GM19351 (cell line): ENCODE data around the gene SLC6A19.

Experiments
- ATAC-seq: cut with Tn5 transposase; IDR thresholded peaks from one replicate; pipeline ENCODE4 v1.9.1; 2021; ENCODE audit warnings: mild to moderate bottlenecking, moderate library complexity; ENCODE audit not compliant: unreplicated experiment

Gene SLC6A19

DNA sequence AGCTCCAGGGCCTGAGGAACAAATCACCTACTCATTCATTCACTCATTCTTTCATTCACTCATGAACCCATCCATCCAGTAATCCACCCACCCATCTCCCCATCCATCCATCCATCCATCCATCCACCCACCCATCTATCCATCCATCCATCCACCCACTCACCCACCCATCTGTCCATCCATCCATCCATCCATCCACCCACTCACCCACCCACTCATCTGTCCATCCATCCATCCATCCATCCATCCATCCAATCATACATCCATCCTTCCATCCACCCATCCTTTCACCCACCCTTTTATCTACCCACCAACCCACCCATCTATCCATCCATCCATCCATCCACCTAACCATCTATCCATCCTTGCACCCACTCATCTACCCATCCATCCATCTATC lies 35.5 kb upstream of the SLC6A19 start:
- no peak for ATAC-seq

DNA sequence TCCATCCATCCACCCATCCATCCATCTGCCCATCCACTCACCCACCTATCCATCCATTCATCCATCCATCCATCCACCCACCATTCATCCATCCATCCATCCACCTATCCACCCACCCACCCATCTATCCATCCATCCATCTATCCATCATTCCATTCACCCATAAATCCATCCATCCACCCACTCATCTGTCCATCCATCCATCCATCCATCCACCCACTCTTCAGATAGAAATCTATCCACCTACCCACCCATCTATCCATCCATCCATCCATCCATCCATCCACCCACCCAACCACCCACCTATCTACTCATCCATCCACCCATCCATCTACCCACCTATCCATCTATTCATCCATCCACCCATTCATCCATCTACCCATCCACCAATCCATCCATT lies 35.0 kb upstream of the SLC6A19 start:
- no peak for ATAC-seq

DNA sequence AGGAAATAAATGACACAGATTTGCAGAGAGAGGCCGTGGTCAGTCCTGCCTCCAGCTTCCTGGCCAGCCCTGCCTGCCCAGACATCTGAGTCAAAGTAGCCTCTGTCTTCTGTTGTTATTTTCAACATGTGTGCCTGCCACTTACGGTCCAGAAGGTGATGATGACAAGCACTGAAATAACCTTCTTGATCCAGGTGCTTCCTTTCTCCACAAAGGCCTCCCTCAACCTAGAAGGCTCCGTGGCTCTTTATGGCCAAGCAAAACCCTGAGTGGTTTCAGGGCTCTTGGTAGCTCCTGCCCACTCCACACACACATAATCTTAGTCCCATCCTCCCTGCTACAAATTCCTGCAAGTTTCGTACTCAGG lies 34.1 kb upstream of the SLC6A19 start:
- no peak for ATAC-seq

DNA sequence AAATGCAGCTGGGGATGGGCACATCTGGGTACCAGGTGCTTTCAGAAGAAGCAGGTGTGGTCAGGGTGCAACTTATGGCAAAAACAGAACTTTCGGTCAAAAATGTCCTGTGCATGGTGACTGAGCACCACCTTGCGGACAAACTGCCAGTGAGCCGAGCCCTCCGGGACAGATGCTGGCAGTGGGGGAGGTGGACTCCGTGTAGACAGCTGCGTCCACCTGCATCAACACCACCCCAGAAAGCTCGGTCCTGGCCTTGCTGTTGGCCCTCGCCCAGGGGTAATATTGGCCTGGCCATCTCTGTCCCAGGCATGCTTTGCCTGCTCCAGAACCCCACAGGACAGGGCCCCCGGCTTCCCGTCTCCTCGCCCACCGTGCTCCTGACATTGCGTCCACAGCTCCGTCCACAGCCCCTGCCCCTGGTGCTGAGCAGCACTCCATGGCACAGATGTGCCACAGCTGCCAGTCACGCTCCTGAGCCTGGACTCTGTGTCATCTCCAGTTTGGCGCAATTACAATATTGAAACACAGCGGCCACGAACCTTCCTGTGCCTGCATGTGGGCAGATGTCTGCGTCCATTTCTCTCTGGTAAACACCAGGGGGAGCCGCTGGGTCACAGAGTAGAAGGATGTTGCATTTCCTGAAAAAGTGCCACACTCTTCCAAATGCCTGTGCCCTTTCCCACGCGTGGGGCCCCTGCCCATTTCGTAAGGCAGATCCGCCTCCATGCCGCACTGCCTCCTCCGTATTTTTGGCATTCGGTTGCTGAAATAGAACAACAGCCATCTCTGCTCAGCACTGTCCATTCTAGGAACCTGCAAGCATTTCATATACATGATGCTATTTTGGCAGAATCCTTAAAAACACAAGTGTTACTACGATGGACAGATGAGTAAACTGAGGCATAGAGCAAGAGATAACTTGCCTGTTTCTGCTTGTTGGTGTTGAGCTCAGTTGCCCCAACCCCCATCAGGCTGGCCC lies 33.4 kb upstream of the SLC6A19 start:
- ATAC-seq = peak; percentile 86

DNA sequence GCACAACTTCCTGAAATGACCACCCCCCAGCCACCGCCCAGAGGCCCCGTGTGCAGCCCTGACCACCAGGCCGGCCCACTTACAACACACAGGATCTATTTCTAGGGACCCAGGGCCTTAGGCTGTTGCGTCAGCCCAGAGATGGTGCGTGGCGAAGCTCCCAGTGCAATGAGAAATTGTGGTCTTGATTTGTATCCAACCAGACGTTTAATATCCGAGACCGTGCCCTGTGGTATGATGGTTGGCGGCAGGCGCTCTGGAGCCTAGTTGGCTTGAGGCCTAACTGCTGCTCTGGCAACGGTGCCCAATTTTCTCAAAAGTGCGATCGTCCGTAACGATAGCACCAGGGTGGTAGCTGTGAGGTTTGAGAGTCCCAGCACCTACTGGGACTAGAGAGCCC lies 32.6 kb upstream of the SLC6A19 start:
- ATAC-seq = no peak

DNA sequence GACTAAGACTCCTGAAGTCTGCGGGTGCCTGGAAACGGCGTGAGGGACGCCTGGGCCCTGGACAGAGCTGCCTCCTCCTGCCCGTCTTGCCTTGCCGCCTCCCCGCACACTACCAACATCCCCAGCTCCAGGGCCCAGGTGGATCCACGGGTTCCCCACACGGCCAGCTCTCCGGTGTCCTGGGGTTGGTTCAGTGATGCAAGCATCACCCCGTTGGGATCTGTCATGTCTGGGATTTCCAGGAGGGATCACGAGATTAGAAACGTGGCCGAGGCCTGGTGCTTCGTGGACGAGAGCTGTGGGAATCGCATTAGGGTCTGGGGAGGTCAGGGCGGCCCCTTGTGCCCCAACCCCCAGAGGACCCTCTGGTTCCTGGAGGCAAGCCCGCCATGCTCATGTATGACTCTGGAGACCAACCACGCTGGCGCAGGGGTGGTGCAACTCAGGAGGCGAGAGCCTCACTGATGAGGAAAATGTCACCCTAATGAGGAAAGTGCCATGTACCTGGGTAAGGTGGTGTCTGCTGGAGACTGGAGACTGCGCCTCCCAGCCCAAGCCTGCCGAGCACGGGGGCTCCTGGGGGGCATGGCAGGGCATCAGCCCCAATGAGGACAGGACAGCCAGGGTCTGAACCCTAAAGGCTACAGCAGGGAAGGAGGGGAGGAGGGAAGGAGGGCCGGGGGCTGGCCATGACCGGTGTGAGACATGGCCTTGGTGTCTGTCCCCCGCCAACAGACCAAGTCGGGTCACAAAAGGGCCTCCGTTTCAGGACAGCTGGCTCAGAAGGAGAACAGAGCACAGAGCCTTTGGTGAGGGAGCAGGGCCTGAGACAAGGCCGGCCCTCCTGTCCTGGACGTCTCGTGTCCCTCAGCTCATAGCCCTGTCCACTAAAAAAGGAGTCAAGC lies 31.9 kb upstream of the SLC6A19 start:
- ATAC-seq = no peak

DNA sequence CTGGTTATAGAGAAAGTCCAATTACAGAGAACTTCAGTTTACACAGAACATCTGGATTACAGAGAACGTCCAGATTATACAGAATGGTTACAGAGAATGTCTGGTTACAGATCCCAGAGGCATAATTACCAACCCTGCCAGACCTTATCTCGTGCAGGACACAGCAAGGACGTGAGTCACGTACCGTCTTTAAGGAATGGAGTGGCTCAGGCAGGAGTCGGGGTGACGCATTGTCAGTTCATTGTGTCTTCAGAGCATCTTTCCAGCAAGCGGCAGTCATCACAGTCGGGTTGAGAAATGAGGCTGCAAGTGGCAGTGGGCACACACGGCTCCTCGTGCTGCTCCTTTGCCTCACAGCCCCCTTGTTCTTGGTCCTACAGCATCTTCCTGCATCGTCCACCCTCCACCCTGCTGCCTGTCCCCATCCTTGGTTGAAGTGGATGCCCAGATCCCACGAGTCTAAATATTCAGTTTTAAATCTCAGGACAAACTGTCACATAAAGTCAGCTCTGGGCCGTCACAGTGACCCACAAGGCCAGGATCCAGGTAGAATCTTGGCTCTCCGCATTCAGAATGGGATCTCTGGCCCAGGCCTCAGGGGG lies 30.0 kb upstream of the SLC6A19 start:
- ATAC-seq = no peak

DNA sequence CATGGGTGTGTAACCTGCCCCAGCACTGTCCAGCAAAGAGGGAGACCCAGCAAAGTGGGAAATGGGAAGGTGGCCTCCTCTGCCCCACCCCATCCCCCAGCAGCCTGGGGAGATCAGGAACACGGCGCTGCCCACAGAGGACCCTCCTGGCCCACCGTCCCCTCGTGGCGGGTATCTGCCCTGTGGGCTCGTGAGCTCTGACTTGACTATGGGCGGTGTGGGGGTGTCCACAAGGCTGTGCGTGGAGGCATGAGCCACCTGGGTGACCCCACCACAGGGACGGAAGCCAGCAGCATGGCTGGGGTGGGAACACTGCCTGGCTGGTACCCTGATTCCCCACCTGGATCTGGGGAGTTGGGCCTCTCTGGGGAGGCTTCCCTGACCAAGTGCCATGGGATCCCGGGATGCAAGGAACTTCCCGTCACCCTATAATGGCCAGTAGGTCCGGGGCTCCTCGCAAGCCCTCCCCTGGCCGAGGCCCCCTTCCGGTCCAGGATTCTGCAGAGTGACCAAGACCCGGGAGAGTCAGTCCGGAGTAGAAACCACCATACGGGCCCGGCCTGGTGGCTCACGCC lies 29.3 kb upstream of the SLC6A19 start:
- ATAC-seq = no peak

DNA sequence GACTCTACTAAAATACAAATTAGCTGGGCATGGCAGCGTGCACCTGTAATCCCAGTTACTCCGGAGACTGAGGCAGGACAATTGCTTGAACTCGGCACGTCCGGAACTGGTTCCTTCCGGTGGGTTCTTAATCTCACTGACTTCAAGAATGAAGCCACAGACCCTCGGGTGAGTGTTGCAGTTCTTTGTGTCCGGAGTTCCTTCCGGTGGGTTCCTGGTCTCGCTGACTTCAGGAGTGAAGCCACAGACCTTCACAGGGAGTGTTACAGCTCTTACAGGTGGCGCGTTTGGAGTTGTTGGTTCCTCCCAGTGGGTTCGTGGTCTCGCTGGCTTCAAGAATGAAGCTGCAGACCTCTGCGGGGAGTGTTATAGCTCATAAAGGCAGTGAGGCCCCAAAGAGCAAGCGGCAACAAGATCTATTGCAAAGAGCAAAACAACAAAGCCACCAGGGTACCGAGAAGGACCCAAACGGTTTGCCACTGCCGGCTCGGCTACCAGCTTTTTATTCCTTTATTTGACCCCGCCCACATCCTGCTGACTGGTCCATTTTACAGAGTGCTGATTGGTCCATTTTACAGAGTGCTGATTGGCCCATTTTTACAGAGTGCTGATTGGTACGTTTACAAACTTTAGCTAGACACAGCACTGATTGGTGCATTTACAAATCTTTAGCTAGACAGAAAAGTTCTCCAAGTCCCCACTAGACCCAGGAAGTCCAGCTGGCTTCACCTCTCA lies 28.6 kb upstream of the SLC6A19 start:
- ATAC-seq = no peak

DNA sequence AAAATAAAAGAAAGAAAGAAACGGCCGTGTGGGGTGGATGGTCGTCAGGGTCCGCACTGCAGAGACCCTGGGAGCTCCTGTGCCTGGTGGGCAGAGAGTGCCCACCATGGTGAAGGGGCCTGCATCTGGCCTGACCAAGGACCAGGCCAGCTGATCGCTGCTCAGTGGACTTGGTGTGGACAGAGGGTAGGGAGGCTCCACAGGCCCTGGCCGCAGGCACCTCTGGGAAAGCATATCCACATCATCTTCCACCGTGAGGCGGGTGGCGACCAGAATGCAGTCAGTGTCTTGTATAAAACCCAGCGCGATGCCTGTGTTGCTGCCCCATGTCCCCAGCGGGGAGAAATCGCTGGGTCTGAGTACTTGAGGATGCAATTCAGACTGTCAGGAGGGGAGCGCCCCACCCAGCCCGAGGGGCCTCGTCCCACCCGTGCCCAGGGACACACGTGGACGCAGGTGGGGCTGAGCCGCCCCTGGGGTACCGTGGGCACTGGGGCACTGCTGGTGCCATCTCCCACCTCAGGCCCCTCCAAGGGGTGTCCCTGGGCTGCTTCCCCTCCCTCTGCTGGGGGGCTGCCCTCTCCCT lies 27.8 kb upstream of the SLC6A19 start:
- no peak for ATAC-seq

DNA sequence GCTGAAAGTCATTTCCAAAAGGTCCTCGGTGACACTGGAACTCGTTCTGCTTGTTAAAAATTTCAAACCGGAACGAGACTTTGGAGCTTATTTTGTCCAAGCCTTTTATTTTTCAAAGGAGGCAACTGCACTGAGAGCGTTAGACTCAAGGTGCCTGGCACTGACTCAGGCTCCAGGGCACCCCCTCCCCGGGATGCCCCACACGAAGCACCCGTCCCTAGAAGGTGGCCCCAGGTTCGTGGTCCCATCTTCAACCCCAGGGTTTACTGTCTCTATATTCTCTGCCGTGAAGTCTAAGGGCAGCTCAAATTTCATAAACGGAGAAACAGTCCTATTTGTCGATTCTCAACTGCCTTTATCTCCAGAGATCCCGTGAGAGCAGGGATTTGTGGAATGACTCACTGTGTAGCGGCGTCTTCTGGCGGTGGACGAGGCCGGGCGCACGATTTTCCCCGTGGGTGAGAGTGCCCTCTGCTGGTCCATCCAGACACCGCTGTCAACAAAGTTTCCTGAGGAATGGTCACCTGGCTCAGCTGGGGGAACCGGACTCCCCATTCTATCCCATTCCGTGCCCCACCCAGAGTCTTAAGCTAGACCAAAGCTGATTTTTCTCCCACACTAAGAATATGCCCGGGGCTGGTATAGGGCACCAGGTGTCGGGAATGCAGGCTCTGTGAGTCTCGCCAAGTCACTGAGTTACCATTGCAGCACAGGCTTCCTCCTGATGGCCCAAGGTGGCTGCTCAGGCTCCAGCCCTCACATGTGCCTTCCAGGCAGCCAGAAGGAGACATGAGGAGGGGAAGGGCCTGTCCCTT lies 27.1 kb upstream of the SLC6A19 start:
- no peak for ATAC-seq

DNA sequence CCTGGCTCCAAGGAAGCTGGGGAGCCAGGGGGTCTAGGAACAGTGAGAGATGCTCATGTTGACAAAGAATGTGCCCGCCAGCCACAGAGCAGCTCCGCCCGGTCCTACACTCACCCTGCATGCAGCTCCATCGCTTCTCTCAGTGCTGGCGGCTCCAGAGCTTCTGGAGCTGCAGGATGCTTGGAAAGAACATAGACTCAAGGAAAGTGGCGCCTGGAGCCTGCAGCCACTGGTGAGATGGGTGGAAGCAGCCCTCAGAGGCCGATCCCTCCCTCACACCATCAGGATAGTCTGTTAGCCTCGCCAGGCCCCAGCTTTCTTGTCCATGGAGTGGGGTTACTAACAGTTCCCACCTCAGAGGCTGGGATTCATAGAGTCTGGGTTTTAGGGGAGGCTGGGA lies 26.4 kb upstream of the SLC6A19 start:
- no peak for ATAC-seq

DNA sequence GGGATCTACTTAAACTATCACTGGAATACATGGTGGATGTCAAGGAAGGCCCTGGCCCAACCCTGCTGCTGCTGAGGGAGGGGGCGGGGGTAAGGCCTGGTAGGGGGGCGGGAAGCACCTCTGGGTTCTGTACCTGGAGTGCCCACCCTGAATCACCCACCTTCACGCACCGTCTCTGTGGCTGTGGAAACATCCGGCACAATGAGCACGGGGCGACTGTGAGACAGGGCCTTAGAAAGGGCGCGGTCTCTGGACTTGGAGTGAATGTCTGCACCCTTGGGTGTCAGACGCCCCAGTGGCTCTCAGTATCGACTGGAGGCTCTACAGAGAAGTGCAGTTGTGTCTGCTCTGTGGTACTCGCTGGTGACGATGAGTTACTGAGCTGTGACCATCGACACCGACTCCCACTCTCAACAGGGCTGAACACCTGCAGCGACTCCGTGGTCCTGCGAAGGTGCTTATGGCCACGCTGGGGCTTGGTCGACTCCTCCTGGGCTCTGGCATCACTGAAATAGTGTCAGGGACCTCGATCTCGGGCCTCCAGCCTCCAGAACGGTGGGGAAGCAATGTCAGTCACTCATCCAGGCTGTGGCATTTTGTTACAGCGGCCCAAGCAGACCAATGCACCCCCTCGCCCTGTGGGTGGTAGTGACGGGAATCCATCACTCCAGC lies 25.5 kb upstream of the SLC6A19 start:
- no peak for ATAC-seq

DNA sequence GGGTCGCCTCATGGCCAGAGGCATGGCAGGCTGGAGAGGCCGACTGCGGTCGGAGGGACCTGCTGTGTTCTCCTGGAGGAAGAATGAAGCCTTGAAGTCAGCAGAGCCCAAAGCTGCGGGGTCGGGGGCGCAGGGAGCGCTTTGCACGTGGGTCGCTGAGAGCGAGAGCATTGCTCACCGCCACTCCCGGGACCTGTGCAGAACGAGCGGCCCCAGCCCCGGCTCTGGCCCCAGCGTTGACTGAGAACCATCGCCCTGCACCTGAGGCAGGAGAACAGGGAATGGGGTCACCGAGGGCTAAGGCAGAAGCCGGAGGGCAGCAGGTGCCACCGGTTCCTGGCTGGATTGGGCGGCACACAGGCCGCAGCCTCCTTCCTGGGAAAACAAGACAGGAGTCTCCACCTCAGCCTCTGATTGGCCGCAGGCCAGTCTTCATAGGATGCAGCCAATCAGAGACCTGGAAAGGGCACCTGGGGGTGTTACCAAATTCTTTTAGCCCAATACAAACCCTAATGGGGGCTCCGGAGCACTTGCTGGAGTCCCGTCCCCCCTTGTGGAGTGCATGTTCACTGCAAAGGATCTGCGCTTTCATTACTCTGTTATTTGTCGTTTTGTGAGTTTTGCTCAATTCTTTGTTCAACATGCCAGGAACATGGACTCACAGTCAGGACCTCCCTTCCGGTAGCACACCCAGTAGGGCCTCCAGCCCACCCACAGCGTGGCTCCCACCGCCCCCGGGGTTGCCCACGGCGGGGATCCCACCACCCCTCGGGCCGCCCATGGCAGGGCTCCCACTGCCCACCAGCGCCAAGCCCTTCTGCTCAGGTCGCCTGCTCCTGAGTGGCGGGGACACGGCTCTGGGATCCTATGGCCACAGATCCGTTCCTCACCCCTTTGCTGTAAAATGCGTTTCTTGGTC lies 24.7 kb upstream of the SLC6A19 start:
- no peak for ATAC-seq

DNA sequence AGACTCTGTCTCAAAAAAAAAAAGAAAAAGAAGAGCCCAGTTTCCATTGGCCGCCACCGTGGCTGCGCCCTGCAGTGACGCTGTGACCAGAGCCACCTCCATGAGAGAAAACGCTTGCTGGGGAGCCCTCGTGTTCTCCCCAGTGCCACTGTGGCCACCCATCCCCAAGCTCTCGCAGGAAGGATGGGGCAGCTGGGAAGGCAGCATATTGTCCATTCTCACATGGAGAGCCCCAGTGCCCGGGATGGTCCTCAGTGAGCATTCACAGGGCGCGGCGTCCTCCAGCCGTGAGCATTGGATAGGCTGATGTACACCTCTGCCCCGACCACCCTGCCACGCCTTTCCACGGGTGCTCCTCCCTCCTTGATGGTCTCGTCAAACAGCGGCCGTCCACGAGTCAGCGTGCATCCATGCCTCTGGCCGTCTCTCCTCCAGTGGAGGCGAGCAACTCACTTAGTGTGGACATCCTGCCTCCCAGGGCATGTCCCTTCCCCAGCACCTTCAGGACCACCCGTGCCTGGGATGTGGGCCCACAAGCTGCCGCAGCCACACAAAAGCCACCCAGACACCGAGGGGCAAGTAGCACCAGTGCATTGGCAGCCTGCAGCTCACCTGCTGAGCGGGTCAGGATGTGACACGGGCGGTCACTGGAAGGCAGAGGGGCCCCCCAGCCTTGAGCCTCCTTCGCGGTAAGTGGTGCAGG lies 23.4 kb upstream of the SLC6A19 start:
- ATAC-seq = no peak

DNA sequence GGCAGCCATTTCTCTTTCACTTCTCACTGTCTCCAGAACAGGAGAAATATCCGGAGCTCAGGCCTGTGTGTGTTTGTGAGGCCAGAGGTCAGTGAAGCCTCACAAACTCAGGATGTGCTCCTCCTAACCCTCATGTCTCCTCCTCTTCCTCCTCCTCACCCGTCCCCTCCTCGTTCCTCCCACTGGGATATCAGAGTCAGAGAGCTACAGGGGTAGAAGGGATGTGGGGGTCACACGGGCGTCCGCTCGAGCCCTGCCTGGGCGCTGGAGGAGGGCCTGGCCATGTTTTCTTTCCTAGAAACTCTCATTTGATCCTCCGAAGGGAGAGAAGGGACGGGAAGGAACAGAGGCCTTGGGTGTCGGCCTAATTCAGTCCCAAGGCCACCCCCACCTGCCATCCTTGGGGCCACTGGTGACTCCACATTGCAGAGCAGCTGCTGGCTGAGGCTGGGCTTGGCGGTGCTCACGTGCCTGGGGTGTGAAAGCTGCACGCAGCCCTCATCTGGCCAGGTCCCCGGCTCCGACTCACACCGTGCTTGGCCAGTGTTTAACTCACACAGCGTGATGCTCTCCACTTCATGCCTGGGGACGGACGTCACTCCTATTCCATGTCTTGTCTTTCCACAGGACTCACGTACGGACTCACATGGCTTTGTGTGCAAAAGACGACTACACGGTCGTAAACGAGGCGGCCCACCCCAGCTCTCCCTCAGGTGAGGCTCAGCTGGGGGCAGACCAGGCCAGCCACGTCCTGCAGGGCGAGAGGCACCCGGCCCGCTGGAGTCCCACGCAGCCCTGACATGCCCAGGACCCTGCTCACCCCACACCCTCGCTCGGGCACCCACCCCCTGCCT lies 22.6 kb upstream of the SLC6A19 start:
- ATAC-seq = no peak
